Neutrophil (primary cell): ENCODE data around the gene PLEKHO1.

Experiments
- H3K27ac ChIP-seq: fragments of 200-600 bp; sonication (generic); 2 replicates; pipeline ENCODE4 v1.5.1; 2016; ENCODE audit warnings: mild to moderate bottlenecking, moderate library complexity
- H3K27me3 ChIP-seq: fragments of 200-600 bp; sonication (generic); 2 replicates; pipeline ENCODE4 v1.6.0; 2016; ENCODE audit warnings: mild to moderate bottlenecking
- H3K36me3 ChIP-seq: fragments of 200-600 bp; sonication (generic); 2 replicates; pipeline ENCODE4 v1.5.1; 2017
- H3K4me1 ChIP-seq, 2 experiments: fragments of 200-600 bp in 1 of 2; sonication (generic) in 1 of 2; 1 replicate in 1 of 2; 2 replicates in 1 of 2; pipeline versions ENCODE4 v1.5.1 to v1.6.1; 2013 to 2016; ENCODE audit warnings: low read depth in 1 of 2, low read length in 1 of 2, mild to moderate bottlenecking in 1 of 2, moderate library complexity in 1 of 2; ENCODE audit not compliant: control insufficient read depth in 1 of 2, insufficient read depth in 1 of 2
- H3K4me3 ChIP-seq, 2 experiments: fragments of 200-600 bp in 1 of 2; sonication (generic) in 1 of 2; 1 replicate in 1 of 2; 2 replicates in 1 of 2; pipeline ENCODE4 v1.5.1; 2013 to 2016; ENCODE audit warnings: low read depth in 1 of 2, low read length in 1 of 2, mild to moderate bottlenecking in 1 of 2, moderate library complexity in 1 of 2
- H3K9me3 ChIP-seq: fragments of 200-600 bp; sonication (generic); 2 replicates; pipeline ENCODE4 v1.5.1; 2016
- CTCF ChIP-seq: fragments of 200-600 bp; sonication (generic); IDR thresholded peaks from 2 replicates; pipeline ENCODE4 v1.5.1; 2016; ENCODE audit warnings: antibody characterized with exemption

PLEKHO1 gene

GRCh38 chr1:150149271-150150132 lies at the start of gene PLEKHO1:
PLEKHO1 (plus strand) TSS chr1:150149916; CDS start chr1:150150258, 342 bp downstream.
- Histone ChIP-seq H3K27me3 (peaks cover 70% of the 10 kb centered on the region), H3K4me1 (peaks cover 29 to 46% of the 10 kb centered on the region in 2 experiments), H3K27ac (peak within 1 kb of the TSS; percentile 88), H3K36me3 (peaks cover 28% of the 10 kb centered on the region), H3K4me3 (peak within 1 kb of the TSS; percentile 66 to 78), H3K9me3 (no peaks in the 10 kb centered on the region)
- TF ChIP-seq CTCF, result peak; percentile 38

GRCh38 chr1:150102986-150103385 lies 46.7 kb upstream of the PLEKHO1 start:
- H3K4me1 ChIP-seq, result no peaks in the 10 kb centered on the region
- no peak overlapping the region for H3K4me3 ChIP-seq
- no peaks in the 10 kb centered on the region for H3K36me3 ChIP-seq
- H3K9me3 ChIP-seq, result no peaks in the 10 kb centered on the region
- no peak overlapping the region for H3K27ac ChIP-seq
- TF ChIP-seq CTCF, result no peak
- no peaks in the 10 kb centered on the region for H3K27me3 ChIP-seq

- H3K27me3 ChIP-seq, result no peaks in the 10 kb centered on the region
- no peak overlapping the region for H3K27ac ChIP-seq
- H3K9me3 ChIP-seq, result no peaks in the 10 kb centered on the region
- no peaks in the 10 kb centered on the region for H3K4me1 ChIP-seq
- H3K4me3 ChIP-seq, result no peak overlapping the region
- H3K36me3 ChIP-seq, result no peaks in the 10 kb centered on the region
- no peak for TF ChIP-seq CTCF
Observed at GRCh38 chr1:150106341-150106740, 43.4 kb upstream of the PLEKHO1 start.

GRCh38 chr1:150109586-150109985 lies 40.1 kb upstream of the PLEKHO1 start:
- TF ChIP-seq CTCF, result no peak
- Histone ChIP-seq H3K27ac (no peak overlapping the region), H3K4me1 (no peaks in the 10 kb centered on the region), H3K9me3 (no peaks in the 10 kb centered on the region), H3K36me3 (no peaks in the 10 kb centered on the region), H3K4me3 (no peak overlapping the region), H3K27me3 (no peaks in the 10 kb centered on the region)

- no peak for TF ChIP-seq CTCF
- Histone ChIP-seq H3K36me3 (no peaks in the 10 kb centered on the region), H3K4me1 (no peaks in the 10 kb centered on the region), H3K27me3 (no peaks in the 10 kb centered on the region), H3K4me3 (no peak overlapping the region), H3K27ac (no peak overlapping the region), H3K9me3 (no peaks in the 10 kb centered on the region)
Observed at GRCh38 chr1:150110116-150110515, 39.6 kb upstream of the PLEKHO1 start.
